ENCODE results near the gene TRIM68.

The TRIM68 gene

DNA sequence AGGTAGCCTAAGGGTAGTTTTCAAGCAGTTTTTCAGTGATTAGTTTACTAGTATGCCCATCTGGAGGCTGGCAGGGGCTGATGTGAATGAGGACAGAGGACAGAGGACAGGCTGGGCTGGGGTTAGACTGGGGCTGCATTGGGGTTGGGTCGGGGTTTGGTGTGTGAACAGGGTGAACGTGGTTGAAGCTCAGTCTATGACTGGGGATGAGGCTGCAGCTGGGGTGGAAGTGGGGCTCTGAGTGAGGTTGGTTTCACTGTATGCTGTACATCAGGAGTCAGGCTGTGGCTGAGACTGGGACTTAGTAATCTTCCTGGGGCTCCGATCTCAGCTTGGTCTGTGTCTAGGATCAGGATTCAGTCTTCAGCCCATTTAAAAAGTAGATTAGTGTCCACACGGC is 36.2 kb upstream of the TRIM68 start:
- no peaks in the 10 kb centered on the region for H3K4me1 ChIP-seq (ENCODE audit: control insufficient read depth, insufficient read depth, low read depth, low read length)
- no peak overlapping the region for H2AK5ac ChIP-seq (ENCODE audit: low read length, severe bottlenecking)
- 69% methylated on average over 4 of the region's 4 CpGs for WGBS
- H3K18ac ChIP-seq (ENCODE audit: low read depth in 1 of 2, low read length in 2 of 2) = no peak overlapping the region
- no peak overlapping the region for H2BK5ac ChIP-seq (ENCODE audit: low read depth, low read length, poor library complexity, severe bottlenecking)
- H2BK15ac ChIP-seq (ENCODE audit: low read depth, poor library complexity, severe bottlenecking) = no peak overlapping the region
- H3K27ac ChIP-seq (ENCODE audit: low read length, poor library complexity, severe bottlenecking) = no peak overlapping the region
- H3K23ac ChIP-seq (ENCODE audit: low read length in 2 of 2) = no peak overlapping the region
- no peak overlapping the region for H2BK12ac ChIP-seq (ENCODE audit: low read length in 2 of 2)
- no peaks in the 10 kb centered on the region for H3K9me3 ChIP-seq (ENCODE audit: control insufficient read depth, low read length)
- no peak overlapping the region for H4K8ac ChIP-seq (ENCODE audit: low read length)
- H2BK120ac ChIP-seq (ENCODE audit: low read depth, low read length) = no peak overlapping the region
- H3K4me3 ChIP-seq (ENCODE audit: insufficient read depth in 1 of 2, low read depth in 1 of 2, low read length in 2 of 2) = no peak overlapping the region
- no peak overlapping the region for H3K9ac ChIP-seq (ENCODE audit: low read length)
- no peak overlapping the region for H4K91ac ChIP-seq (ENCODE audit: low read length)
- no peak overlapping the region for H3K4ac ChIP-seq (ENCODE audit: low read depth in 1 of 2, low read length in 2 of 2)
- H3K14ac ChIP-seq (ENCODE audit: low read length in 2 of 2) = no peak overlapping the region
- no peak overlapping the region for H3K4me2 ChIP-seq (ENCODE audit: low read length, poor library complexity, severe bottlenecking)
- no peak overlapping the region for H2AFZ ChIP-seq (ENCODE audit: low read depth, low read length)
- no peaks in the 10 kb centered on the region for H3K79me1 ChIP-seq (replicated peaks; ENCODE audit: low read length, poor library complexity, severe bottlenecking)
- H3K36me3 ChIP-seq (ENCODE audit: control insufficient read depth in 1 of 2, insufficient read depth in 2 of 2, low read depth in 1 of 2, low read length in 2 of 2) = no peaks in the 10 kb centered on the region
- peaks cover 0 to 7% of the 10 kb centered on the region in 2 experiments for H3K27me3 ChIP-seq (ENCODE audit: control insufficient read depth in 1 of 2, insufficient read depth in 1 of 2, low read length in 2 of 2)
- no peak for DNase-seq

DNA sequence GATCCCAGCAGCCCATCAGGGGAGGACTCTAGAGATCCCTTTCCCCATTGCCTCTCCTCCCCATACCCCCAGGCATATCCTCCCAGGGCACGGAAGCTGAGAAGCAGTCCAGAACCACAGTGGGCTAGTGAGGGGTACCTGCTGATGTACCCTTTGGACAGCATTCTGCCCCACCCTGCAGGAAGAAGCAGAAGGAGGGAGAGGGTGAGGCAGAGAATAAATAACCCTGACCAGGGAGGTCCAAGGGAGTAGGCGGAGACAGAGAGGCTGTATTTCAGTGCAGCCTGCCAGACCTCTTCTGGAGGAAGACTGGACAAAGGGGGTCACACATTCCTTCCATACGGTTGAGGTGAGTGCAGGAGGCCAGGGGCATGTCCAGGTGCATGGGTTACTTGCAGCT is 35.7 kb upstream of the TRIM68 start, which contains the start of gene OR51E1:
TSS of gene OR51E1 (plus strand) at position 301 of the 400 bp plus-strand sequence. CDS start 8,545 bp downstream, outside the sequence.
- WGBS = 76% methylated on average over 2 of the region's 3 CpGs
- no peak within 1 kb of the TSS for H2BK5ac ChIP-seq (ENCODE audit: low read depth, low read length, poor library complexity, severe bottlenecking)
- no peaks in the 10 kb centered on the region for H3K9me3 ChIP-seq (ENCODE audit: control insufficient read depth, low read length)
- no peak for DNase-seq
- no peak within 1 kb of the TSS for H2BK12ac ChIP-seq (ENCODE audit: low read length in 2 of 2)
- no peak within 1 kb of the TSS for H3K23ac ChIP-seq (ENCODE audit: low read length in 2 of 2)
- no peak within 1 kb of the TSS for H2AK5ac ChIP-seq (ENCODE audit: low read length, severe bottlenecking)
- no peak within 1 kb of the TSS for H2BK120ac ChIP-seq (ENCODE audit: low read depth, low read length)
- no peak within 1 kb of the TSS for H4K91ac ChIP-seq (ENCODE audit: low read length)
- no peak within 1 kb of the TSS for H3K27ac ChIP-seq (ENCODE audit: low read length, poor library complexity, severe bottlenecking)
- H4K8ac ChIP-seq (ENCODE audit: low read length) = no peak within 1 kb of the TSS
- no peaks in the 10 kb centered on the region for H3K4me1 ChIP-seq (ENCODE audit: control insufficient read depth, insufficient read depth, low read depth, low read length)
- H3K18ac ChIP-seq (ENCODE audit: low read depth in 1 of 2, low read length in 2 of 2) = no peak within 1 kb of the TSS
- H3K14ac ChIP-seq (ENCODE audit: low read length in 2 of 2) = no peak within 1 kb of the TSS
- H3K4me2 ChIP-seq (ENCODE audit: low read length, poor library complexity, severe bottlenecking) = no peak within 1 kb of the TSS
- no peak within 1 kb of the TSS for H3K4ac ChIP-seq (ENCODE audit: low read depth in 1 of 2, low read length in 2 of 2)
- no peak within 1 kb of the TSS for H2BK15ac ChIP-seq (ENCODE audit: low read depth, poor library complexity, severe bottlenecking)
- peaks cover 0 to 7% of the 10 kb centered on the region in 2 experiments for H3K27me3 ChIP-seq (ENCODE audit: control insufficient read depth in 1 of 2, insufficient read depth in 1 of 2, low read length in 2 of 2)
- no peak within 1 kb of the TSS for H3K4me3 ChIP-seq (ENCODE audit: insufficient read depth in 1 of 2, low read depth in 1 of 2, low read length in 2 of 2)
- no peak within 1 kb of the TSS for H3K9ac ChIP-seq (ENCODE audit: low read length)
- no peaks in the 10 kb centered on the region for H3K36me3 ChIP-seq (ENCODE audit: control insufficient read depth in 1 of 2, insufficient read depth in 2 of 2, low read depth in 1 of 2, low read length in 2 of 2)
- no peaks in the 10 kb centered on the region for H3K79me1 ChIP-seq (replicated peaks; ENCODE audit: low read length, poor library complexity, severe bottlenecking)
- no peak within 1 kb of the TSS for H2AFZ ChIP-seq (ENCODE audit: low read depth, low read length)

DNA sequence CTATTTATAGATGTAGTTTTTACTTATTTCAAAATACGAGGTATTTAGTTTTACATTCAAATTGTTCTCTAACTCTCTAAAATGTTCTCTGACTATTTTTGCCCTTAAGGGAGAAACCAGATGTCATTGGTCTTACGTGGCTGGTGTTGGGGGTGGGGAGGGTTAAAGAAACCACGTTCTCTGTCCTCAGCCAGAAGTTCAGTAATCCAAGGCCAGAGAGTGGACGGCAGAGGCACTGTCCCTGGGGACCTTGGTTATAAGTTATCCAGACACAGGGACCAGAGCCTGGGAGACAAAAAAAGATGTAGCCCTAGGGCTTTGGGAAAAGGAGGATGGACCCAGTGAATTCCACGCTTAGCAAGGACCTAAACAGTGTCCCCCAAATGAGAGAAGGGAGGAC is 35.0 kb upstream of the TRIM68 start:
- 34% methylated on average over 4 of the region's 5 CpGs for WGBS
- Histone ChIP-seq H3K4me3 (ENCODE audit: insufficient read depth in 1 of 2, low read depth in 1 of 2, low read length in 2 of 2) (no peak overlapping the region), H3K18ac (ENCODE audit: low read depth in 1 of 2, low read length in 2 of 2) (no peak overlapping the region), H3K9ac (ENCODE audit: low read length) (no peak overlapping the region), H3K14ac (ENCODE audit: low read length in 2 of 2) (no peak overlapping the region), H2BK15ac (ENCODE audit: low read depth, poor library complexity, severe bottlenecking) (no peak overlapping the region), H4K8ac (ENCODE audit: low read length) (no peak overlapping the region), H3K23ac (ENCODE audit: low read length in 2 of 2) (no peak overlapping the region), H3K4me1 (ENCODE audit: control insufficient read depth, insufficient read depth, low read depth, low read length) (no peaks in the 10 kb centered on the region), H3K27me3 (ENCODE audit: control insufficient read depth in 1 of 2, insufficient read depth in 1 of 2, low read length in 2 of 2) (peaks cover 4 to 12% of the 10 kb centered on the region in 2 experiments), H4K91ac (ENCODE audit: low read length) (no peak overlapping the region), H2BK12ac (ENCODE audit: low read length in 2 of 2) (no peak overlapping the region), H3K79me1 (replicated peaks; ENCODE audit: low read length, poor library complexity, severe bottlenecking) (no peaks in the 10 kb centered on the region), H3K27ac (ENCODE audit: low read length, poor library complexity, severe bottlenecking) (no peak overlapping the region), H2AFZ (ENCODE audit: low read depth, low read length) (no peak overlapping the region), H3K9me3 (ENCODE audit: control insufficient read depth, low read length) (no peaks in the 10 kb centered on the region), H2BK5ac (ENCODE audit: low read depth, low read length, poor library complexity, severe bottlenecking) (no peak overlapping the region), H2AK5ac (ENCODE audit: low read length, severe bottlenecking) (no peak overlapping the region), H3K36me3 (ENCODE audit: control insufficient read depth in 1 of 2, insufficient read depth in 2 of 2, low read depth in 1 of 2, low read length in 2 of 2) (no peaks in the 10 kb centered on the region), H3K4me2 (ENCODE audit: low read length, poor library complexity, severe bottlenecking) (no peak overlapping the region), H2BK120ac (ENCODE audit: low read depth, low read length) (no peak overlapping the region), H3K4ac (ENCODE audit: low read depth in 1 of 2, low read length in 2 of 2) (no peak overlapping the region)
- no peak for DNase-seq

DNA sequence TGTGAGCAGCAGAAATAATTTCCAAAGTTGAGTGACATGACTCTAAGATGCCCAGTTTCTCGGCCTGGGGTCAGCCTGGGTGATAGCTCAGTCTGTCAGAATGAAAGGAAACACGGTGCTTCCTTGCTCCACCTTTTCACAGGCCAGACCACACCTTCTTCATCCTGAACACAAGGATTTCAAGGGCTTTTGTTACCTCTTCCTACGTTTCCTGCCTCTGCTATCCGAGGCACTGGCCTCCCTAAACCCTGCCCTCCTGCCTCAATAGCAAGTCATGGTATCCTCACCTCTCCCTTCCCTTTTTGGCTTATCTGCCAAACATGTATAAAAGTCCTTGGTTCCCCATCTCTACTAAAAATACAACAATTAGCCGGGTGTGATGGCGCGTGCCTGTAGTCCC is 34.0 kb upstream of the TRIM68 start:
- no peak overlapping the region for H2BK120ac ChIP-seq (ENCODE audit: low read depth, low read length)
- H3K27ac ChIP-seq (ENCODE audit: low read length, poor library complexity, severe bottlenecking) = no peak overlapping the region
- no peaks in the 10 kb centered on the region for H3K79me1 ChIP-seq (replicated peaks; ENCODE audit: low read length, poor library complexity, severe bottlenecking)
- no peak overlapping the region for H3K18ac ChIP-seq (ENCODE audit: low read depth in 1 of 2, low read length in 2 of 2)
- H3K27me3 ChIP-seq (ENCODE audit: control insufficient read depth in 1 of 2, insufficient read depth in 1 of 2, low read length in 2 of 2) = peaks cover 5 to 22% of the 10 kb centered on the region in 2 experiments
- H3K4me1 ChIP-seq (ENCODE audit: control insufficient read depth, insufficient read depth, low read depth, low read length) = peaks cover 3% of the 10 kb centered on the region
- no peak overlapping the region for H3K4me2 ChIP-seq (ENCODE audit: low read length, poor library complexity, severe bottlenecking)
- no peaks in the 10 kb centered on the region for H3K9me3 ChIP-seq (ENCODE audit: control insufficient read depth, low read length)
- no peak overlapping the region for H2BK12ac ChIP-seq (ENCODE audit: low read length in 2 of 2)
- no peak for DNase-seq
- H3K4ac ChIP-seq (ENCODE audit: low read depth in 1 of 2, low read length in 2 of 2) = no peak overlapping the region
- no peak overlapping the region for H3K4me3 ChIP-seq (ENCODE audit: insufficient read depth in 1 of 2, low read depth in 1 of 2, low read length in 2 of 2)
- no peak overlapping the region for H2BK5ac ChIP-seq (ENCODE audit: low read depth, low read length, poor library complexity, severe bottlenecking)
- H3K36me3 ChIP-seq (ENCODE audit: control insufficient read depth in 1 of 2, insufficient read depth in 2 of 2, low read depth in 1 of 2, low read length in 2 of 2) = no peaks in the 10 kb centered on the region
- H3K14ac ChIP-seq (ENCODE audit: low read length in 2 of 2) = no peak overlapping the region
- H4K91ac ChIP-seq (ENCODE audit: low read length) = no peak overlapping the region
- no peak overlapping the region for H2BK15ac ChIP-seq (ENCODE audit: low read depth, poor library complexity, severe bottlenecking)
- no peak overlapping the region for H2AFZ ChIP-seq (ENCODE audit: low read depth, low read length)
- H2AK5ac ChIP-seq (ENCODE audit: low read length, severe bottlenecking) = no peak overlapping the region
- H4K8ac ChIP-seq (ENCODE audit: low read length) = no peak overlapping the region
- 78% methylated on average over 7 of the region's 7 CpGs for WGBS
- H3K23ac ChIP-seq (ENCODE audit: low read length in 2 of 2) = no peak overlapping the region
- no peak overlapping the region for H3K9ac ChIP-seq (ENCODE audit: low read length)
